Activated T-cell treated with anti-CD3 and anti-CD28 coated beads, Interleukin-2, amount 50 U/mL, for 4 hours (primary cell): ENCODE data around the gene RHBG. TPM values are rescaled to one million over a fixed set of nuclear protein-coding genes. Genes with fewer than 3 reads are reported as not detected.
"Not testable (repeated sequence)": the region's sequence is repeated elsewhere in the genome, so short reads cannot be mapped to it uniquely, and the experiment has no call there.

Source experiments
- ATAC-seq, 2 donors: fragments of 200-7000 bp; cut with Tn5 transposase; one replicate each; pipeline ENCODE4 v1.10.0; 2021
- DNase-seq: peaks from one replicate; pipeline ENCODE4 v3.0.0-alpha.2; 2020
- H3K27me3 Mint-ChIP-seq: one replicate; pipeline ENCODE4 v1.8.0; 2021; ENCODE audit warnings: low read depth, mixed read lengths
- H3K36me3 Mint-ChIP-seq: one replicate; pipeline ENCODE4 v1.8.0; 2022; ENCODE audit warnings: mixed read lengths; ENCODE audit not compliant: insufficient read depth
- H3K4me1 Mint-ChIP-seq: one replicate; pipeline ENCODE4 v1.8.0; 2021; ENCODE audit warnings: low read depth, mixed read lengths
- H3K4me3 Mint-ChIP-seq: one replicate; pipeline ENCODE4 v1.8.0; 2021; ENCODE audit warnings: mild to moderate bottlenecking, moderate library complexity, mixed read lengths
- H3K9me3 Mint-ChIP-seq: one replicate; pipeline ENCODE4 v1.8.0; 2021; ENCODE audit warnings: mixed read lengths
- total RNA-seq, 3 donors: library from RNA; stranded (reverse); gene quantifications; one replicate each; pipeline ENCODE4 v1.2.1, GENCODE V29; 2021

RHBG gene, protein sequence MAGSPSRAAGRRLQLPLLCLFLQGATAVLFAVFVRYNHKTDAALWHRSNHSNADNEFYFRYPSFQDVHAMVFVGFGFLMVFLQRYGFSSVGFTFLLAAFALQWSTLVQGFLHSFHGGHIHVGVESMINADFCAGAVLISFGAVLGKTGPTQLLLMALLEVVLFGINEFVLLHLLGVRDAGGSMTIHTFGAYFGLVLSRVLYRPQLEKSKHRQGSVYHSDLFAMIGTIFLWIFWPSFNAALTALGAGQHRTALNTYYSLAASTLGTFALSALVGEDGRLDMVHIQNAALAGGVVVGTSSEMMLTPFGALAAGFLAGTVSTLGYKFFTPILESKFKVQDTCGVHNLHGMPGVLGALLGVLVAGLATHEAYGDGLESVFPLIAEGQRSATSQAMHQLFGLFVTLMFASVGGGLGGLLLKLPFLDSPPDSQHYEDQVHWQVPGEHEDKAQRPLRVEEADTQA
- total RNA-seq: not detected

DNA sequence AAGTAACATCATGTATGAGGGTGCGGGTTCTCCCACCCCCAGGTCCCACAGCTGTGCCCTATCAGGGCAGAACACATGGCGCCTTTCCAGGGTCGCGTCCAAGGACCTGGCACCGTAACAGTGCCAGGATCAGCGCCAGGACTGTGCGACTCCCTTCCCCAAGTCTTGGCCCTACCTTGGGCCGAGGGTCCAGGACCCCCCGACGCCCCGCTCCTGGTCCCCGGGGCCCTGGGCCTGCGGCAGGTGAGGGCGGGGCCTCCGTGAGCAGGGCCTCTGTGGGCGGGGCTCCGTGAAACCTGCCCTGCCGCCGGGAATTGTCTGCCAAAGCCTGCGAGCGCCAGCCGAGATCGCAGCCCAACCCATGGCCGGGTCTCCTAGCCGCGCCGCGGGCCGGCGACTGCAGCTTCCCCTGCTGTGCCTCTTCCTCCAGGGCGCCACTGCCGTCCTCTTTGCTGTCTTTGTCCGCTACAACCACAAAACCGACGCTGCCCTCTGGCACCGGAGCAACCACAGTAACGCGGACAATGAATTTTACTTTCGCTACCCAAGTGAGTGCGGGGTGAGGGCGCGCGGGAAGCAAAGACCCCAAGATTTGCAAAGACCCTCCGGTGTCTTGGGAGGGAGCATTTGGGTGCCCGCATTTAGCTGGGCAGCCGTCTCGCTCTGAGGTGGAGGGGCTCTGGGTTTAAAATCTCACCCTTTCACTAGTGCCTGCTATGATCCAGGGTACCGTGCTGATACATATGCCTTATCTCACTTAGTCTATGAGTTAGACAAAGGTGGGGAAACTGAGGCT is at the start of gene RHBG:
RHBG (plus strand) TSS at position 323 of the 796 bp plus-strand sequence; CDS start at position 362, 39 bp downstream.
- Mint-ChIP-seq H3K4me3 (peak within 1 kb of the TSS; percentile 46), H3K27me3 (peaks cover 50% of the 10 kb centered on the region), H3K36me3 (no peaks in the 10 kb centered on the region), H3K9me3 (no peaks in the 10 kb centered on the region), H3K4me1 (peaks cover 3% of the 10 kb centered on the region)
- ATAC-seq: peak; percentile 39
- DNase-seq: peak; percentile 12

DNA sequence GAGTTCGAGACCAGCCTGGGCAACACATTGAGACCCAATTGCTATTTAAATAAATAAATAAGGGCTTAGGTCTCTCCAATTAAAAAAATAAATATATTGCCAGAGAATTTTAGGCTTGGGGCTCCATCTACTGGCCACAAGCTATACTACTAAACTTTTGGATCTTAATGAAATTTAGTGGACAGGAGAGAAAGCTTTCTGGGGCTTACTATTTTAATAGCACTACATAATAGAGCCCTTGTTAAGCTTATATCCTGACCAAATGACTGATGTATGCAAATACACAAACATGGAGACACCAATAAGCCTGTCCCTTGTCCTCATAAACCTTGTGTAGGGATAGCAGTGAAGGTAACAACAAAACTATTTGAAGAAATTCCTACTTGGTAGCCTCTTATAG is 49.3 kb upstream of the RHBG start:
- H3K36me3 Mint-ChIP-seq: peaks cover 34% of the 10 kb centered on the region
- no peak overlapping the region for H3K4me3 Mint-ChIP-seq
- ATAC-seq (no peak), DNase-seq (no peak)
- no peaks in the 10 kb centered on the region for H3K27me3 Mint-ChIP-seq
- no peaks in the 10 kb centered on the region for H3K9me3 Mint-ChIP-seq
- no peaks in the 10 kb centered on the region for H3K4me1 Mint-ChIP-seq

GRCh38 chr1:156320560-156320959 is 48.5 kb upstream of the RHBG start:
- DNase-seq (no peak), ATAC-seq (no peak)
- peaks cover 34% of the 10 kb centered on the region for H3K36me3 Mint-ChIP-seq
- H3K27me3 Mint-ChIP-seq: no peaks in the 10 kb centered on the region
- no peak overlapping the region for H3K4me3 Mint-ChIP-seq
- no peaks in the 10 kb centered on the region for H3K9me3 Mint-ChIP-seq
- H3K4me1 Mint-ChIP-seq: no peaks in the 10 kb centered on the region

- not testable (repeated sequence) for H3K9me3 Mint-ChIP-seq, DNase-seq, H3K4me1 Mint-ChIP-seq, H3K4me3 Mint-ChIP-seq, ATAC-seq, H3K27me3 Mint-ChIP-seq
- peaks cover 23% of the 10 kb centered on the region for H3K36me3 Mint-ChIP-seq
Observed at GRCh38 chr1:156323179-156323578, 45.8 kb upstream of the RHBG start.

DNA sequence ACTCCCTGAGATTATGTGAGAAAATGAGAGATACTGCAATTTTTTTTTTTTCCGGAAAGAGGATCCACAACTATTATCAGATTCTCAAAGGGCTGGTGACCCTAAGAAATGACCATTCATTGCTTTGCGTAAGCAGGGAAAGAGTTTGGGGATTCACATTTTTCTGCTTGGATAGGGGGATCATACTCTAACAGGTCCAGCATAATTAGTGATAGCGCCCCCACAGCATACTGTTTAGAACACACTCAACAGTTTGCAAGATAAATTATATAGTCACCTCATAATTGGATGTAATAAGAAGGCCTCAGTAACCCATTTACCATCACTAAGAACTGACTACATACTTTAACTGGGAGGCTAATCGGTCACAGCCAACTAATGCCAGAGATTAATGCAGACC is 32.8 kb upstream of the RHBG start:
- ATAC-seq (no peak), DNase-seq (no peak)
- H3K4me1 Mint-ChIP-seq: peaks cover 30% of the 10 kb centered on the region
- peaks cover 34% of the 10 kb centered on the region for H3K36me3 Mint-ChIP-seq
- H3K9me3 Mint-ChIP-seq: no peaks in the 10 kb centered on the region
- peak overlapping the region; percentile 100 for H3K4me3 Mint-ChIP-seq
- H3K27me3 Mint-ChIP-seq: no peaks in the 10 kb centered on the region

DNA sequence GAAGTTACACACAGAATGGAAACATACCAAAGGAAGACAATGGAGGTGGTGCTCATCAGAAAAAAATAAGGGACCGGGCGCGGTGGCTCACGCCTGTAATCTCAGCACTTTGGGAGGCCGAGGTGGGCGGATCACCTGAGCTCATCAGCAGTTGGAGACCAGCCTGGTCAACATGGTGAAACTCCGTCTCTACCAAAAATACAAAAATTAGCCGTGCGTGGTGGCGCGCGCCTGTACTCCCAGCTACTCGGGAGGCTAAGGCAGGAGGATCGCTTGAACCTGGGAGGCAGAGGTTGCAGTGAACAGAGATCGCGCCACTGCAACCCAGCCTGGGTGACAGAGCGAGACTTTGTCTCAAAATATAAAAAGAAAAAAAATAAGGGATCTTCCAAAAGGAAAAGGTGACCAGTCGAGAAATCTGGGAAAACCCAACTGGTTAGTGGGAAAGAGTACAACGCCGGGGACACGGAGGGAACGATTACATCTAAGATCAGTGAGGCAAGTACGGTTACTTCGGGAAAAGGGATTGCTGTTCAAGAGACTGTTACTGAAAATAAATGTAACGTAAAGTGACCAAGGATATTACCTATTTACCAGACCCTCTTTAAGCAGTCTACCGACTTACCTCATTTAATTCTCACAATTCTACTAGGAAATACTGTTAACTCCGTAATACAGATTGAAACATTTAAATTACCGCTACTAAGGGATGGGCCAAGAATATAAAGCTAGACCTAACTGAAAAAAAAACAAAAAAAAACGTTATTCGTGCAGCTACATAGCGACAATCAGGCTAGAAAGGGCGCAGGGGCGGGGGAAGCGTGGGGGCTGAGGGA is 31.7 kb upstream of the RHBG start:
- DNase-seq (no peak), ATAC-seq (peak in 1 of 2 donors; percentile 1)
- H3K9me3 Mint-ChIP-seq: no peaks in the 10 kb centered on the region
- no peaks in the 10 kb centered on the region for H3K27me3 Mint-ChIP-seq
- H3K4me1 Mint-ChIP-seq: peaks cover 30% of the 10 kb centered on the region
- peak overlapping the region; percentile 100 for H3K4me3 Mint-ChIP-seq
- peaks cover 34% of the 10 kb centered on the region for H3K36me3 Mint-ChIP-seq

DNA sequence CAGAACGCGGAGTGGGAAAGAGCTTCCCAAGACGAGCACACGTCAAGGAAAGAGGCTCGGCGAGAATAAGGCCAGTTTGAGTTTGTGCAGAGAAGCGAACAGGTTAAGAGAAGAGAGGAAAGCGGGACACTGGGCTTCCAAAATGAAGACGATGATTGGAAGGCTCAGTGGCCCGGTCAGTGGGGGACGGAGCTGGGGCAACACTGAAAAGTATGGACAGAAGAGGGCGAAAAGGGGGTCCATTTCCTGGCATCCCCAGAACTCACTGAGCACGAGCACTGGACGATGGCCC is 31.2 kb upstream of the RHBG start:
- Mint-ChIP-seq H3K27me3 (no peaks in the 10 kb centered on the region), H3K9me3 (no peaks in the 10 kb centered on the region), H3K4me1 (peaks cover 30% of the 10 kb centered on the region), H3K4me3 (peak overlapping the region; percentile 100), H3K36me3 (peaks cover 34% of the 10 kb centered on the region)
- DNase-seq (peak; percentile 28), ATAC-seq (no peak)

- peaks cover 30% of the 10 kb centered on the region for H3K4me1 Mint-ChIP-seq
- H3K4me3 Mint-ChIP-seq: peak within 1 kb of the TSS; percentile 100
- DNase-seq: peak; percentile 99
- H3K9me3 Mint-ChIP-seq: no peaks in the 10 kb centered on the region
- peak; percentile 97 for ATAC-seq
- peaks cover 33% of the 10 kb centered on the region for H3K36me3 Mint-ChIP-seq
- H3K27me3 Mint-ChIP-seq: no peaks in the 10 kb centered on the region
Observed at GRCh38 chr1:156338180-156338976, 30.6 kb upstream of the RHBG start, which contains the start of the genes CCT3 and TSACC. Gene CCT3 (minus strand): TSS chr1:156338292. CDS start chr1:156338184, 108 bp downstream. Gene TSACC (plus strand): TSS chr1:156338526. CDS start chr1:156339758, 1,232 bp downstream.

GRCh38 chr1:156342166-156342955 is 26.6 kb upstream of the RHBG start:
- H3K4me3 Mint-ChIP-seq: no peak overlapping the region
- DNase-seq (no peak), ATAC-seq (no peak)
- H3K36me3 Mint-ChIP-seq: peaks cover 5% of the 10 kb centered on the region
- peaks cover 16% of the 10 kb centered on the region for H3K27me3 Mint-ChIP-seq
- no peaks in the 10 kb centered on the region for H3K9me3 Mint-ChIP-seq
- H3K4me1 Mint-ChIP-seq: peaks cover 7% of the 10 kb centered on the region

- H3K4me1 Mint-ChIP-seq: peaks cover under 1% of the 10 kb centered on the region
- no peak overlapping the region for H3K4me3 Mint-ChIP-seq
- no peak for DNase-seq
- peaks cover 16% of the 10 kb centered on the region for H3K27me3 Mint-ChIP-seq
- no peaks in the 10 kb centered on the region for H3K36me3 Mint-ChIP-seq
- no peak for ATAC-seq
- no peaks in the 10 kb centered on the region for H3K9me3 Mint-ChIP-seq
Observed at GRCh38 chr1:156344409-156344808, 24.6 kb upstream of the RHBG start.

DNA sequence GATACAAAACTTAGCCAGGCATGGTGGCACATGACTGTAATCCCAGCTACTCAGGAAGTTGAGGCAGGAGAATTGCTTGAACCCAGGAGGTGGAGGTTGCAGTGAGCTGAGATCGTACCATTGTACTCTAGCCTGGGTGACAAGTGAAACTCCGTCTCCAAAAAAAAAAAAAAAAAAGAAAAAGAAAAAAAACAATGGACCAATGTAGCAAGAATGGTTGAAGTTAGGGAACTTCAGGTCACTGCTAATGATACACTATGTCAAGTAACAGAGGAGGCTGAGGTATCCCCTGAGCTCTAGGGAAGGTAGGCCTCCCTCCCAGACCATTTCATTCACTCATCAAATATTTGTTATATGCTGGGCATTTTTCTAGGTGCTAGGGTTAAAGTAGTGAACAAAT is 23.0 kb upstream of the RHBG start:
- H3K27me3 Mint-ChIP-seq: peaks cover 16% of the 10 kb centered on the region
- not testable (repeated sequence) for DNase-seq, H3K4me1 Mint-ChIP-seq, H3K36me3 Mint-ChIP-seq, H3K4me3 Mint-ChIP-seq, ATAC-seq, H3K9me3 Mint-ChIP-seq

GRCh38 chr1:156346636-156347035 is 22.4 kb upstream of the RHBG start:
- no peaks in the 10 kb centered on the region for H3K4me1 Mint-ChIP-seq
- no peaks in the 10 kb centered on the region for H3K9me3 Mint-ChIP-seq
- no peak for ATAC-seq
- no peaks in the 10 kb centered on the region for H3K36me3 Mint-ChIP-seq
- no peak for DNase-seq
- peaks cover 16% of the 10 kb centered on the region for H3K27me3 Mint-ChIP-seq
- H3K4me3 Mint-ChIP-seq: no peak overlapping the region

DNA sequence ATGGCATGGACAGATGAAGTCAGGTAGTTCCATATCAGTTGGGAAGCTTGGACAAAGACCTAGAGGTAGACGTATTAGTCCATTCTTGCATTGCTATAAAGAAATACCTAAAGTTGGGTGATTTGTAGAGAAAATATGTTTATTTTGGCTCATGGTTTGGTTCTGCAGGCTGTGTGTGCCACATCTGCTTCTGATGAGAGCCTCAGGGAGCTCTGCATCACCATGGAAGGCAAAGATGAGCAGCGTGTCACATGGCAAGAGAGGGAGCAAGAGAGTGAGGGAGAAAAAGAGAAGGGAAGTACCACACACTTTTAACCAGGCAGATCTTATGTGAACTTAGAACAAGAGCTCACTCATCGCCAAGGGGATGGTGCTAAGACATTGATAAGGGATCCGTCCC is 21.7 kb upstream of the RHBG start:
- Mint-ChIP-seq H3K4me1 (no peaks in the 10 kb centered on the region), H3K36me3 (no peaks in the 10 kb centered on the region), H3K27me3 (peaks cover 16% of the 10 kb centered on the region), H3K9me3 (no peaks in the 10 kb centered on the region), H3K4me3 (no peak overlapping the region)
- DNase-seq (no peak), ATAC-seq (no peak)
